MM.1S (cell line): Measurements from ENCODE around the gene ADAMTS6.

Experiments
- DNase-seq: peaks from one replicate; pipeline ENCODE4 v3.0.0-alpha.2; 2015
- H2AFZ ChIP-seq: fragments of 300-600 bp; sonication (generic); 2 replicates; pipeline ENCODE4 v1.6.0; 2016; ENCODE audit warnings: antibody characterized with exemption, low read length
- H3F3A ChIP-seq: fragments of 300-600 bp; sonication (generic); 2 replicates; pipeline ENCODE4 v1.6.1; 2016; ENCODE audit warnings: mild to moderate bottlenecking, antibody characterized with exemption, low read length, moderate library complexity, mixed read lengths; ENCODE audit not compliant: insufficient read depth
- H3K27ac ChIP-seq: fragments of 300-600 bp; sonication (generic); 2 replicates; pipeline ENCODE4 v1.5.1; 2016; ENCODE audit warnings: mild to moderate bottlenecking, low read length
- H3K27me3 ChIP-seq: fragments of 300-600 bp; sonication (generic); replicated peaks from 2 replicates; pipeline ENCODE4 v1.6.0; 2016; ENCODE audit warnings: low read length; ENCODE audit not compliant: insufficient read depth
- H3K36me3 ChIP-seq: fragments of 300-600 bp; sonication (generic); replicated peaks from 2 replicates; pipeline ENCODE4 v1.6.1; 2016; ENCODE audit warnings: mild to moderate bottlenecking, low read length, mixed read lengths; ENCODE audit not compliant: insufficient read depth
- H3K4me1 ChIP-seq: fragments of 300-600 bp; sonication (generic); 2 replicates; pipeline ENCODE4 v1.6.1; 2016; ENCODE audit warnings: low read length, mixed read lengths
- H3K4me2 ChIP-seq: fragments of 300-600 bp; sonication (generic); 2 replicates; pipeline ENCODE4 v1.6.0; 2016; ENCODE audit warnings: low read depth, low read length
- H3K4me3 ChIP-seq: fragments of 300-600 bp; sonication (generic); 2 replicates; pipeline ENCODE4 v1.5.1; 2016; ENCODE audit warnings: low read length, mixed read lengths
- H3K79me2 ChIP-seq: fragments of 300-600 bp; sonication (generic); 2 replicates; pipeline ENCODE4 v1.6.1; 2016; ENCODE audit warnings: mixed run types, low read length, mixed read lengths
- H3K9ac ChIP-seq: fragments of 300-600 bp; sonication (generic); 2 replicates; pipeline ENCODE4 v1.6.1; 2016; ENCODE audit warnings: low read length, mixed read lengths
- H3K9me2 ChIP-seq: fragments of 300-600 bp; sonication (generic); replicated peaks from 2 replicates; pipeline ENCODE4 v1.6.1; 2016; ENCODE audit warnings: mild to moderate bottlenecking, low read length, mixed read lengths; ENCODE audit not compliant: insufficient read depth
- H3K9me3 ChIP-seq: fragments of 300-600 bp; sonication (generic); replicated peaks from 2 replicates; pipeline ENCODE4 v1.6.1; 2016; ENCODE audit warnings: mild to moderate bottlenecking, low read length, mixed read lengths; ENCODE audit not compliant: insufficient read depth
- H4K20me1 ChIP-seq: fragments of 300-600 bp; sonication (generic); 2 replicates; pipeline ENCODE4 v1.6.1; 2016; ENCODE audit warnings: mild to moderate bottlenecking, low read length, moderate library complexity, mixed read lengths; ENCODE audit not compliant: insufficient read depth
- CTCF ChIP-seq: fragments of 300-600 bp; sonication (generic); IDR thresholded peaks from 2 replicates; pipeline ENCODE4 v1.5.1; 2016; ENCODE audit warnings: antibody characterized with exemption, low read length, mixed read lengths
- EZH2 ChIP-seq: fragments of 300-600 bp; sonication (generic); optimal IDR thresholded peaks from 2 replicates; pipeline ENCODE3; 2017; ENCODE audit warnings: low read depth, mild to moderate bottlenecking, antibody characterized with exemption, low read length, mixed read lengths
- EZH2phosphoT487 ChIP-seq: fragments of 300-600 bp; sonication (generic); IDR thresholded peaks from 2 replicates; pipeline ENCODE4 v1.6.1; 2018; ENCODE audit warnings: antibody characterized with exemption, low read length

Gene ADAMTS6

DNA sequence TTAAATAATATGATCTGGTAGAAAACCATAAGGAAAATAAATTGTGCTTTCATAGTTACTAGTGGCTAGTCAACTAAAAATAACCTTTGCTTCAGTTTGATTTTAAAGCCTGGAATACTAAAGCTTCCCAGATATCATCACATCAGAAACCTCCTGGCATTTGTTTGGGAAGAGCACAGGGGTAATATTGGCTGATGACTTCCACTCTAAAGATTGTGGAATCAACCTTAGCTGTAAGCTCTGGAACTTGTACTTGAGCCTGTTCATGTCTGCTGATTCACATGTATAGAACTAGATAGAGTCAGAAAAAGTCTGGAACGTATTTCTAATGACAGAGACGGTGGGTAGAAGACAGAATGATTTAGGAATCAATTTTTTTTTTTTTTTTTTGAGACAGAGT, 367.9 kb downstream of the ADAMTS6 start:
- H3K9me3 ChIP-seq: no peaks in the 10 kb centered on the region
- no peak for TF ChIP-seq EZH2phosphoT487
- TF ChIP-seq EZH2: no peak
- no peak for TF ChIP-seq CTCF
- H3K27me3 ChIP-seq: no peaks in the 10 kb centered on the region
- H3K36me3 ChIP-seq: no peaks in the 10 kb centered on the region
- H3K4me2 ChIP-seq: no peak overlapping the region
- H3F3A ChIP-seq: no peaks in the 10 kb centered on the region
- no peak overlapping the region for H3K9ac ChIP-seq
- H3K79me2 ChIP-seq: no peaks in the 10 kb centered on the region
- no peak overlapping the region for H3K27ac ChIP-seq
- no peak overlapping the region for H2AFZ ChIP-seq
- no peaks in the 10 kb centered on the region for H4K20me1 ChIP-seq
- DNase-seq: no peak
- no peak overlapping the region for H3K4me3 ChIP-seq
- H3K4me1 ChIP-seq: no peaks in the 10 kb centered on the region
- no peaks in the 10 kb centered on the region; the same call in 1 of the 2 replicates for H3K9me2 ChIP-seq

GRCh38 chr5:65111961-65112658, 369.6 kb downstream of the ADAMTS6 start:
- DNase-seq: no peak
- no peak overlapping the region for H2AFZ ChIP-seq
- H3K9ac ChIP-seq: no peak overlapping the region
- no peaks in the 10 kb centered on the region for H4K20me1 ChIP-seq
- H3K4me1 ChIP-seq: no peaks in the 10 kb centered on the region
- no peaks in the 10 kb centered on the region for H3K9me3 ChIP-seq
- no peaks in the 10 kb centered on the region for H3K27me3 ChIP-seq
- no peak overlapping the region for H3K4me3 ChIP-seq
- no peak overlapping the region for H3K4me2 ChIP-seq
- H3K36me3 ChIP-seq: no peaks in the 10 kb centered on the region
- TF ChIP-seq EZH2phosphoT487: no peak
- TF ChIP-seq CTCF: no peak
- no peak for TF ChIP-seq EZH2
- no peaks in the 10 kb centered on the region for H3F3A ChIP-seq
- no peak overlapping the region for H3K27ac ChIP-seq
- no peaks in the 10 kb centered on the region for H3K79me2 ChIP-seq
- H3K9me2 ChIP-seq: no peaks in the 10 kb centered on the region; the same call in 1 of the 2 replicates

DNA sequence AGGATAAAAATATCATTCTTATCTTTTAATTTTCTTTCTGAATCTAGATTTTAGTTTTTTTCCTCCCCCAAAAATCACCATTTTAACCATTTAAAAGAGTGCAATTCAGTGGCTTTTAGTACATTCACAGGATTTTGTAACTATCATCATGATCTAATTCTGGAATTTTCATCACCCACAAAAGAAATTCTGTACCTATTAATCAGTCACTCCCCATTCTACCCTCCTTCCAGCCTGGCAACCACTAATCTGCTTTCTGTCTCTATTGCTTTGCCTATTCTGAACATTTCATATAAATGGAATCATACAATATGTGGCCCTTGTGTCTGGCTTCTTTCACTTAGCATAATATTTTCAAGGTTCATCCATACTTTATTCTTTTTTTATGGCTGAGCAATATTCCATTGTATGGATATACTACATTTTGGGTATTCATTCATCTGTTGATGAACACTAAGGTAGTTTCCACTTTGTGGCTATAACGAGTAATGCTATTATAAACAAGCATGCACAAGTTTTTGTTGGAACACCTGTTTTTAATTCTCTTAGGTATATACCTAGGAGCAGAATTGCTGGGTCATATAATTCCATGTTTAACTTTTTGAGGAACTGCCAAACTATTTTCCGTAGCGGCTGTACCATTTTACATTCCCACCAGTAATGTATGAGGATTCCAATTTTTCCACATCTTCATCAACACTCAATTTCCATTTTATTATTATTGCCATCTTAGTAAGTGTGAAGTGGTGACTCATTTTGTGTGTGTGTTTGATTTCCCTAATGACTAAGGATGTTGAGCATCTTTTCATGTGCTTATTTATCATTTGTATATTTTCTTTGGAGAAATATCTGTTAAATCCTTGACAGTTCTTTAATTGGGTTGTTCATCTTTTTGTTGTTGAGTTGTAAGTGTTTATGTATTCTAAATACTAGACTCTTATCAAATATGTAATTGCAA, 372.7 kb downstream of the ADAMTS6 start:
- no peak for DNase-seq
- no peaks in the 10 kb centered on the region; the same call in 1 of the 2 replicates for H3K9me2 ChIP-seq
- no peaks in the 10 kb centered on the region for H3K36me3 ChIP-seq
- TF ChIP-seq EZH2: no peak
- TF ChIP-seq EZH2phosphoT487: no peak
- no peak for TF ChIP-seq CTCF
- H3K4me1 ChIP-seq: 0 out of 2 replicates have a peak, but pooled peaks cover 8% of the 10 kb centered on the region
- no peaks in the 10 kb centered on the region for H3K79me2 ChIP-seq
- H3K4me3 ChIP-seq: no peak overlapping the region
- no peak overlapping the region for H3K27ac ChIP-seq
- no peaks in the 10 kb centered on the region for H4K20me1 ChIP-seq
- H3K9me3 ChIP-seq: no peaks in the 10 kb centered on the region
- no peak overlapping the region for H2AFZ ChIP-seq
- no peaks in the 10 kb centered on the region for H3K27me3 ChIP-seq
- no peak overlapping the region for H3K9ac ChIP-seq
- no peaks in the 10 kb centered on the region for H3F3A ChIP-seq
- H3K4me2 ChIP-seq: no peak overlapping the region
